Muscle layer of colon (tissue), 2 donors: Measurements from ENCODE around the gene ATP9A.
A peak's percentile ranks its signal among the peaks of the same experiment; 100 is the strongest.
"Not testable (repeated sequence)": the region's sequence is repeated elsewhere in the genome, so short reads cannot be mapped to it uniquely, and the experiment has no call there.

Source experiments
- H3K27ac ChIP-seq: one replicate; pipeline ENCODE4 v1.7.0; 2013; ENCODE audit warnings: low read depth, mild to moderate bottlenecking, low read length, moderate library complexity
- H3K27me3 ChIP-seq, 2 donors: one replicate each; pipeline ENCODE4 v1.7.0; 2013; ENCODE audit warnings: low read length in 2 of 2, mild to moderate bottlenecking in 2 of 2; ENCODE audit not compliant: insufficient read depth in 2 of 2, control insufficient read depth in 1 of 2
- H3K36me3 ChIP-seq: one replicate; pipeline ENCODE4 v1.7.0; 2013; ENCODE audit warnings: mild to moderate bottlenecking, low read length; ENCODE audit not compliant: insufficient read depth
- H3K4me1 ChIP-seq: one replicate; pipeline ENCODE4 v1.7.0; 2013; ENCODE audit warnings: mild to moderate bottlenecking, low read length; ENCODE audit not compliant: insufficient read depth
- H3K4me3 ChIP-seq, 2 donors: one replicate each; pipeline ENCODE4 v1.7.0; 2013; ENCODE audit warnings: low read length in 2 of 2, low read depth in 1 of 2, mild to moderate bottlenecking in 1 of 2, moderate library complexity in 1 of 2
- H3K9ac ChIP-seq: one replicate; pipeline ENCODE4 v1.7.0; 2013; ENCODE audit warnings: low read length
- H3K9me3 ChIP-seq: one replicate; pipeline ENCODE4 v1.7.0; 2013; ENCODE audit warnings: mild to moderate bottlenecking, low read length
- donor health status: abdominal sarcoma.
- donor health status: Adenocarcinoma of cecum.

The ATP9A gene, protein sequence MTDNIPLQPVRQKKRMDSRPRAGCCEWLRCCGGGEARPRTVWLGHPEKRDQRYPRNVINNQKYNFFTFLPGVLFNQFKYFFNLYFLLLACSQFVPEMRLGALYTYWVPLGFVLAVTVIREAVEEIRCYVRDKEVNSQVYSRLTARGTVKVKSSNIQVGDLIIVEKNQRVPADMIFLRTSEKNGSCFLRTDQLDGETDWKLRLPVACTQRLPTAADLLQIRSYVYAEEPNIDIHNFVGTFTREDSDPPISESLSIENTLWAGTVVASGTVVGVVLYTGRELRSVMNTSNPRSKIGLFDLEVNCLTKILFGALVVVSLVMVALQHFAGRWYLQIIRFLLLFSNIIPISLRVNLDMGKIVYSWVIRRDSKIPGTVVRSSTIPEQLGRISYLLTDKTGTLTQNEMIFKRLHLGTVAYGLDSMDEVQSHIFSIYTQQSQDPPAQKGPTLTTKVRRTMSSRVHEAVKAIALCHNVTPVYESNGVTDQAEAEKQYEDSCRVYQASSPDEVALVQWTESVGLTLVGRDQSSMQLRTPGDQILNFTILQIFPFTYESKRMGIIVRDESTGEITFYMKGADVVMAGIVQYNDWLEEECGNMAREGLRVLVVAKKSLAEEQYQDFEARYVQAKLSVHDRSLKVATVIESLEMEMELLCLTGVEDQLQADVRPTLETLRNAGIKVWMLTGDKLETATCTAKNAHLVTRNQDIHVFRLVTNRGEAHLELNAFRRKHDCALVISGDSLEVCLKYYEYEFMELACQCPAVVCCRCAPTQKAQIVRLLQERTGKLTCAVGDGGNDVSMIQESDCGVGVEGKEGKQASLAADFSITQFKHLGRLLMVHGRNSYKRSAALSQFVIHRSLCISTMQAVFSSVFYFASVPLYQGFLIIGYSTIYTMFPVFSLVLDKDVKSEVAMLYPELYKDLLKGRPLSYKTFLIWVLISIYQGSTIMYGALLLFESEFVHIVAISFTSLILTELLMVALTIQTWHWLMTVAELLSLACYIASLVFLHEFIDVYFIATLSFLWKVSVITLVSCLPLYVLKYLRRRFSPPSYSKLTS

DNA sequence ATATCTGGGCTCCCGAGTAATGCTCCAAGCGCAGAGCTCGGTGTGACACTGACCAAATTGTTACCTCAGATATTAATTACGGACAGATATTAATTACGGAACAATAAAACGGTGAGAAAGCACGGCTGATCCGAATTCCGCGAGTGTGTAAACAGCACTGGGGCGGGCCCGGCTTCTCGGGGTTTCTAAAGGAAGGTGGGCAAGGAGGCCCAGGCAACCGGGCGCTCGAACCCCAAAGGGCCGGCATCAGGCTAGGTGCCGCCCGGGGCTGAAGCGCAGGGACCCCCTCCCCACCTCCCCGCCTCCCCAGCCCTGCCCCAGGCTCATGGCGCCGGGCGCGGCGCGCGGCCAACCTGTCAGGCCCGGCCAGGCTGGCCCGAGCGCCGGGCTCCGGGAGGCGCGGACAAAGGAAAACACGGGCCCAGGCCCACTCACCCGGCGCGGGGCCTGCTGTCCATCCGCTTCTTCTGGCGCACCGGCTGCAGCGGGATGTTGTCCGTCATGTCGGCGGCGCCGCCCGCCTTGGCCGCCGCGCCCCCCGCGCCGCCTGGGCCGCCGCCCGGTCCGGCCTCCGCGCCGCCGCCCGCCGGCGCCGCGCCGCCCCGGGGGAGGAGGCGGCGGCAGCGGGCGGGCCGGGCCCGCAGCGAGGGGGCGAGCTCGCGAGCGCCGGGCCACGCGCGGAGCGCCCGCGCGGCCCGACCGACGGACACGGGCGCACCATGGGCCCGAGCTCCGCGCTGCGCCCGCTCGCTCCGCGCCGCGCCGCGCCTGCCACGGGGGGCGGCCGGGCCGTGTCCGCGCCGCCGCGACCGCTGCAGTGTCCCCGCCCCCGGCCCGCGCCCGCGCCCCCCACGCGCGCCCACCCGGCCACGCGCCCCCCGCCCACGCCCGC lies at the start of gene ATP9A:
Gene ATP9A (minus strand): TSS at position 524 of the 892 bp plus-strand sequence. CDS start 21 bp downstream, at position 503.
- peaks cover 4% of the 10 kb centered on the region for H3K4me1 ChIP-seq
- peak within 1 kb of the TSS; percentile 57 for H3K9ac ChIP-seq
- H3K36me3 ChIP-seq, result no peaks in the 10 kb centered on the region
- H3K4me3 ChIP-seq, result peak within 1 kb of the TSS; percentile 68 to 86
- H3K27ac ChIP-seq, result peak within 1 kb of the TSS; percentile 56
- no peaks in the 10 kb centered on the region for H3K9me3 ChIP-seq
- no peaks in the 10 kb centered on the region for H3K27me3 ChIP-seq

GRCh38 chr20:51816856-51817255 lies 48.7 kb upstream of the ATP9A start:
- not testable (repeated sequence) for H3K36me3 ChIP-seq, H3K9me3 ChIP-seq, H3K9ac ChIP-seq, H3K27me3 ChIP-seq, H3K27ac ChIP-seq, H3K4me3 ChIP-seq, H3K4me1 ChIP-seq

DNA sequence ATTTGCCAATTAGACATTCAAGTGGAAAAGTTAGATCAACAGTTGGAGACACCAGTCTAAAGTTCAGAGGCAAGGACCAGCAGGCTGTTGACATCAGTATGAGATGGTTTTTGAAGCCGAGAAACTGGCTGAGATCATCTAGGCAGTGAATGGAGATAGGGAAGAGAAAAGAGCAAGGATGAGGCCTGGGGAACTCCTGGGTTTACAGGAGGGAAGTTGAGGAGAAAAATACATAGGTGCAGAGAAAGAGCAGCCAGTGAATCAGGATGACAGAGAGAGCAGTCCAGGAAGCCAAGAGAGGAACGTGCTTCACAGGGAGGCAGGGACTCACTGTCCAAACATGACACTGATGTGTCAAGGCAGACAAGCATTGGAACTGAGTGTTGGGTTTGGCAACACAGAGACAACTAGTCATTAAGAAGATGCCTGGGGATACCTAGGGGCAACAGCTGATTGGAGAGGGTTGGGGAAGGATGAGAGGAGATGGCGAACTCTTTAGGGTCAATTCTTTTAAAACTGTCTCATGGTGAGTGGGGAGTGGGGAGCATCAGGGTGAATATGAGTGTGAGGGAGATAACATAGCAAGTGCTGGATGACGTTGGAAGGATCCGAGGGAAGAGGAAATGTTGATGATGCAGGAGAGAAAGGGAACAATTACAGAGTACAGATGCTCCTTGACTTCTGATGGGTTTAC lies 47.3 kb upstream of the ATP9A start:
- H3K27ac ChIP-seq, result no peak overlapping the region
- no peak overlapping the region for H3K9ac ChIP-seq
- no peaks in the 10 kb centered on the region for H3K36me3 ChIP-seq
- H3K27me3 ChIP-seq, result no peaks in the 10 kb centered on the region
- no peaks in the 10 kb centered on the region for H3K9me3 ChIP-seq
- H3K4me3 ChIP-seq, result no peak overlapping the region
- no peaks in the 10 kb centered on the region for H3K4me1 ChIP-seq

GRCh38 chr20:51812861-51813260 lies 44.7 kb upstream of the ATP9A start:
- no peak overlapping the region for H3K27ac ChIP-seq
- no peak overlapping the region for H3K4me3 ChIP-seq
- no peaks in the 10 kb centered on the region for H3K27me3 ChIP-seq
- no peaks in the 10 kb centered on the region for H3K9me3 ChIP-seq
- no peaks in the 10 kb centered on the region for H3K36me3 ChIP-seq
- H3K9ac ChIP-seq, result no peak overlapping the region
- H3K4me1 ChIP-seq, result no peaks in the 10 kb centered on the region

DNA sequence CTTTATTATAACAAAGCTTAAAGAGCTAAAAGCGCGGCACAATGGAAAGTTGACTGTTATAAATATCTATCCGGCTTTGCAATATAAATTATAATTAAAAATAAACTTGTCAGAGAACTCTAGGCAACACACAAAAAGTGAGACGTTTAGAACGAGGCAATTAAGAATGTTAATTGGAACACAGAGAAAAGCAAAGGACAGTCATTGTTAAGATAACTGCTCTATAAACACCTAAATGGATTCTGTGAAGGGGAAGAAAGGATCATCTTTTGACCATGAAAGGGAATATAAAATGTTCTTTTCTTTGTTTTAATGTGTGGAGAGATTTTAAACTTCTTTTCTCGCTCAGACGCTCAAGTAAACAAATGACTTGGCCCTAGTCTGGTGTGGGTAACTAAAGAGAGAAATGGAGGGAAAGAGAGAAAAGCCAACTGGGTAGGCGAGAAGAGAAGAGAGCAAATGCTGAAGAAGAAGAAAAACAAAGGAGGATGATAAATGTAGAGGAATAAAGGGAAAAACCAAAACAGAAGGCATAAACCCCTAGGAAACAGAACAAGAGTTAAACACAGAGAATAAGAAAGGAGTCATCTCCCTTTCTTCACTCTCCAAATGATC lies 43.4 kb upstream of the ATP9A start:
- no peaks in the 10 kb centered on the region for H3K27me3 ChIP-seq
- no peaks in the 10 kb centered on the region for H3K4me1 ChIP-seq
- no peaks in the 10 kb centered on the region for H3K36me3 ChIP-seq
- no peak overlapping the region for H3K9ac ChIP-seq
- no peaks in the 10 kb centered on the region for H3K9me3 ChIP-seq
- H3K4me3 ChIP-seq, result no peak overlapping the region
- no peak overlapping the region for H3K27ac ChIP-seq

- Histone ChIP-seq H3K27me3 (no peaks in the 10 kb centered on the region), H3K4me3 (no peak overlapping the region), H3K4me1 (no peaks in the 10 kb centered on the region), H3K27ac (no peak overlapping the region), H3K9me3 (no peaks in the 10 kb centered on the region), H3K9ac (no peak overlapping the region), H3K36me3 (no peaks in the 10 kb centered on the region)
Observed at GRCh38 chr20:51811042-51811355, 42.8 kb upstream of the ATP9A start.

- Histone ChIP-seq H3K4me3 (no peak overlapping the region), H3K4me1 (no peaks in the 10 kb centered on the region), H3K9ac (no peak overlapping the region), H3K27me3 (no peaks in the 10 kb centered on the region), H3K36me3 (no peaks in the 10 kb centered on the region), H3K27ac (no peak overlapping the region), H3K9me3 (no peaks in the 10 kb centered on the region)
Observed at GRCh38 chr20:51810155-51811041, 42.2 kb upstream of the ATP9A start.

DNA sequence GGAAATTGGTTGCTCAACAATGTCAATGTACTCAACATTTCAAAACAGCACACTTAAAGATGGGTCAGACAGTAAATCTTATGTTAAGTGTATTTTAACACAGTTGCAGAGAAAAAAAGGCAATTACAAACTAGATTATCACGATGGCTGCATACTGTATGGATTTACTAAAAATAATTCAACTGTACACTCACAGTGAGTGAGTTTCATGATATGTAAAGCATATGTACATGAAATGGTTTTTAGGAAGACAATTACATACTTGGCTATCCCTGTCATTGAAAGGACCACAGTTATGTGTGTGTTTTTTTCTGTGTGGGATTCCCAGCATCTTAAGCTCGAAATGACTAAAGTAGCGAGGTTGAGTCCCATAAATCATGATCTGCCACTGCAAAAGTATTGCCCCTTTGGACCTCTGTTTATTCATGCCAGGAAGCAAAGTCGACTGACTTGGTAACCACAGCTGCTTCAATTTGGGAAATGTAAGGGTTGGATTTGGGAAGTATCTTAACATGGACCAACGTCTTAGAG lies 39.6 kb upstream of the ATP9A start:
- Histone ChIP-seq H3K9ac (no peak overlapping the region), H3K27me3 (no peaks in the 10 kb centered on the region), H3K27ac (no peak overlapping the region), H3K4me1 (no peaks in the 10 kb centered on the region), H3K9me3 (no peaks in the 10 kb centered on the region), H3K36me3 (no peaks in the 10 kb centered on the region), H3K4me3 (no peak overlapping the region)

DNA sequence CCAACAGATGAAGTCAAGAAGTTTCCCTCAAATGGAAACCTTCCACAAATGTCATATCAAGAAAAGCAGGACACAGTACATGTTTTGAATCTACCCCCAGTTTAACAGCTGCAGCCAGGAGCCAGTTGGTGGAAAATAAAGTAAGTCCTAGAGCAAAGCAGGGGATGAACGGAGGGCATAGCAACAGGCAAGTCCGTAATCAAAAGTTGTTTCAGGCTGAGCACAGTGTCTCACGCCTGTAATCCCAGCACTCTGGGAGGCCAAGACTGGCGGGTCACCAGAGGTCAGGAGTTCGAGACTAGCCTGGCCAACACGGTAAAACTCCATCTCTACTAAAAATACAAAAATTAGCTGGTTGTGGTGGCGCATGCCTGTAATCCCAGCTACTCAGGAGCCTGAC lies 36.6 kb upstream of the ATP9A start:
- Histone ChIP-seq H3K4me1 (peaks cover 15% of the 10 kb centered on the region), H3K9ac (no peak overlapping the region), H3K4me3 (no peak overlapping the region), H3K27me3 (peaks cover 25 to 29% of the 10 kb centered on the region in 2 donors), H3K9me3 (no peaks in the 10 kb centered on the region), H3K36me3 (no peaks in the 10 kb centered on the region), H3K27ac (no peak overlapping the region)
